Left renal pelvis (tissue), 4 donors: ENCODE data around the gene HLA-C. TPM values are rescaled to one million over a fixed set of nuclear protein-coding genes. Genes with fewer than 3 reads are reported as not detected.
"Not testable (repeated sequence)": the region's sequence is repeated elsewhere in the genome, so short reads cannot be mapped to it uniquely, and the experiment has no call there.

ENCODE experiments used
- DNase-seq, 4 donors: peaks; one replicate each; pipeline ENCODE4 v3.0.0-alpha.2; 2013; ENCODE audit warnings: low read depth in 4 of 4, low spot score in 3 of 4
- polyA plus RNA-seq, 4 donors: library from polyadenylated mRNA; unstranded; fragments of 120-200 nt; gene quantifications; one replicate each; pipeline ENCODE4 v1.2.1, GENCODE V29; 2013; ENCODE audit not compliant: insufficient read length in 4 of 4

HLA-C gene
- polyA plus RNA-seq = 100 to 1,000 TPM in 1 of 4 donors, 10 to 100 TPM in 3; 72.0 to 148 (median 77.4) TPM

GRCh38 chr6:31271641-31272357 lies at the start of gene HLA-C:
Gene HLA-C, minus strand, starts transcription at chr6:31272092. Its CDS starts 21 bp downstream, at chr6:31272071.
- DNase-seq = peak; percentile 74 to 90 (median 82)

DNA sequence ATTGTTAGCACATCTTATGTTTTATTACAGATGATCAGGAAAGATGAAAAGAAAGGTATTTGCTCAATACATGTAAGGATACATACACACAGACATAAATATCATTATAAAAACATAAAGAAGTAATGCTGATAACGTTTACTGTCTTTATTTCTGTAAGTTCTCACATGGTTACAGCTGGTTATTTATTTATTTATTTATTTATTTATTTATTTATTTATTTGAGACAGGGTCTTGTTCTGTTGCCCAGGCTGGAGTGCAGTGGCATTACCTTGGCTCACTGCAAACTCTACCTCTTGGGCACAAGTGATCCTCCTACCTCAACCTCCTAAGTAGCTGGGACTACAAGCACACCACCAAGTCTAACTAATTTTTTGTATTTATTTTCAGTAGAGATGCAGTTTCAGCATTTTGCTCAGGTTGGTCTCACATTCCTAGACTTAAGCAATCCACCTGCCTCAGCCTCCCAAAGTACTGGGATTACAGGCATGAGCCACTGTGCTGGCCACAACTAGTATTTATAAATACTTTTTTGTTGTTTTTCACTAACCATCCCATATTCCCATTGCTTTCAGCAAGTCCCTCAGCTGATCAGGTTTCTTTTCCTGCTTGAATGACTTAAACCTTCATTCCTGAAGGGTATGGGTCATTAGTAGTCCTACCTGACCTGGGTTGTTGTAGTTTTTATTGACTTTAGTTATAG lies 49.3 kb upstream of the HLA-C start:
- no peak for DNase-seq

DNA sequence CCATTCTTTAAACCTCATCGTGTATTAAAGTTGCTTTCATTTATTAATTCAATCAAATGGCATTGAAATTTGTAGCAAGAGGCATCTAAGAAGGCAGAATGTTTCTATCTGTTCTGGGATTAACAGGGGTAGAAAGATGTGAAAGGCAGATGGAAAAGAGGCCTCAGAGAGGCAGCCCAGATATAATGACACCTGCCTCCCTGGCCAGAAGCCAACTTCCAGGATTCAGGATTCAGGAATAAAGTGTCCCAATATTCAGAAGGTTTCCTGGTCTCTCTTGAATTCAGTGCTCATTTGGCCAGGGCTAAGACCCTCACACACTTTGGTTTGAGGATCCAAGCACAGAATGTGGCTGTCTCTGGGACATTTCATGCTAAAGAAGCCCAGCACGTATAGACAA lies 45.1 kb upstream of the HLA-C start:
- no peak for DNase-seq

DNA sequence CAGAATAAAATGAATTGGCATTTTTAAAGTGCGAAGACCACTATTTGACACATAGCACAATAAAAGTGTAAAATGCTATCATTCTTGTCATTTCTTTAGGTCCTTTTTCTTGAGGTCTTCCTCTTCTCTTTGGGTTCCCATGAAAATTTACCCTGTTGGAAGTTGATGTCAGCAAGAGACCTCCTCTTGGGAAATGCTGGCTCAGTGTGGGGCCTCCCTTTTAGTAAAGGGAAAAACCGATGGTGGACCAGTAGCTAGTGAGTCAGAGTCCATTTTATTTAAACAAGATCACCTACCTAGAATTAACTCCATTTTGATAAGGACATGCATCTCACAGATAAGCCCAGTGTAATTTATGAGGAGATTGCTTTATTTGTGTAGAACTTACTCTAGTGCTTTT lies 37.7 kb upstream of the HLA-C start:
- DNase-seq = no peak

DNA sequence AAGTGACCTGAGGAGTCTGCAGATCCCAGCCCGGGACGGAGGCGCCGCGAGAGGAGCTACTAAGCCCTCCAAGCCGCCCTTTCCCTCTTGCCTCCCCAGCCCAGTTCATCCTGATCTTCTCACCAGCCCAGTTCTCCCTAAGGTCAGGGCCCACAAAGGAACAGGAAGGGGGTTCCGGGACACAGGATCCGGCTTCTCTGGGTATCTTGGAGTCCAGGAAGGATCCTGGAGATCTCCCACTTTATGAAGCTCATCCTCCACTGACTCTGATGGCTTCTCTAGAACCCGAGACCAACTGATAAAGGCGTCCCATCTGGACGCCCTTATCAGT lies 36.9 kb upstream of the HLA-C start:
- DNase-seq = no peak

GRCh38 chr6:31308050-31308844 lies 36.4 kb upstream of the HLA-C start:
- DNase-seq = no peak

- DNase-seq = no peak
Measured at GRCh38 chr6:31307669-31308049, 35.8 kb upstream of the HLA-C start.

DNA sequence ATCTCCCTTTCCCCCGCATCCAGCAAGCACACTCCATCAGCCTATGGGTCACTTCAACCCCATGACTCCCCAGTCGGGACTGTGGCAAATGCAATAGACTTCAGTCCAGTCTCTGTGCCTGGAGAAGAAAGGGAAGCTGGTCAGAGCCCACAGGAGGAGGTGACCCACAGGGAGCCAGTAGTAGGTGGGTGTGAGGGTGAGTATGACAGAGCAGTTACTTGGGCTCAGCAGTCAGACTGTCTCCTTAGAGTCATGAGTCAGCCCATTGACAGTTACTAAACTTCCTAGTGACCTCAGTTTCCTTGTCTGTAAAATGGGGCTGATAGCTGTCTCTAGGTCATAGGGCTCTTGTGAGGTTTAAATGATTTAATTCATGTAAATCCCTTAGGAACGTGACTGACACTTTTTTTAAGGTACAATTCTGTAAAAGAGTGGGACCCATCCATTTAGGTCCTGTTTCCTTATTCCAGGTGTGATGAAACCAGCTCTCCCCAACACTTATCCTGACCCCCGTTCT lies 33.9 kb upstream of the HLA-C start:
- DNase-seq = no peak

- DNase-seq = no peak
Measured at GRCh38 chr6:31304683-31305082, 32.8 kb upstream of the HLA-C start.

- DNase-seq = no peak
Measured at GRCh38 chr6:31300797-31301196, 28.9 kb upstream of the HLA-C start.

DNA sequence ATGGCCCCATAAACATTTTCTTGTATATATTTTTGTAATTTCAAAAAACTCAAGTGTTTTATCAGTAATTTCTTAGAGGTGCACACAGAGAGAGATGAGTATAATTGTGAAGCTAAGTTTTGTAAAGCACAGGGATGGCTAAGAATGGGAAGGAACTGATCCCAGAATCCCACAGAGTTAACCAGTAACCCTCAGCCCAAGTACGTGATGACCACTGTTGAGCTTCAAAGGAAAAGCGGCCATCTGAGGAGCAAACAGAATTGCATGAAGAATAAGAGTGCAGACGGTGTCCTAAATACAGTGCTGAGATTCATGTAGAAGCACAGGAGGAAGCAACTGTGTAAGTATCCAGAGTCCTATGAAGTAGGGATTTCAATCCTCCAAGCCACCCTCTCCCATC lies 28.1 kb upstream of the HLA-C start:
- DNase-seq = no peak

DNA sequence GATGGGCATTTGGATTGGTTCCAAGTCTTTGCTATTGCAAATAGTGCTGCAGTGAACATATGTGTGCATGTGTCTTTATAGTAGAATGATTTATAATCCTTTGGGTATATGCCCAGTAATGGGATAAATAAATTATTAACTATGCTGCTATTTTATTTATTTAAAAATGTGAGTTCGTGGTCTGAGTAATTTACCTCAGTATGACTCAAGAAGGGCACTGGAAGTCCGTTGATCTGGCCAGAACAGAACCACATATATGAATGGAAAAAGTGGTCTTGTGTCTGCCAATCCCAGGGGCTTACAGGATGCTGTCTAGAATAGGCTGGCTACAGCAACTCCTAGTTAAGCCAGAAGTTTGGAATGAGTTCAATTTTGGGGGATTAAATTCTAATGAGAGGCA lies 27.6 kb upstream of the HLA-C start:
- no peak for DNase-seq

GRCh38 chr6:31294056-31294455 lies 22.2 kb upstream of the HLA-C start:
- DNase-seq = no peak

DNA sequence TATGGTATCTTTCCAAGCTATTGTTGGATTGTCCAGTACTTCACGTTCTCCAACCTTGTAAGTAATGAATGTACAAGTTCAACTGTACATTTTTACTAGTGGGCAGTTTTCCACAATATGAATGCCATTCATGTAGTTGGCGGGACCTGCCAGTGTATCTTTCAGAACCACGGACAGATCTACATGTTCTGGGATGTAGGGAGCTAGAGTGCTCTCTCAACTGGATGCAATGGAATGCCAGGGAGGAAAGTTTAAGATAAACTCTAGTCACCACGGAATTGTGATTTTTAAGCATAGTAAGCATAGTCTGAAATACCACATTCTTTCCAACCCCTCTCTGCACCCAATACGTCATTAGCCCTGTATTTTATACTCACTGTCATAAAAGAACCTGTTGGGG lies 21.5 kb upstream of the HLA-C start:
- no peak for DNase-seq

- DNase-seq = no peak
Measured at GRCh38 chr6:31289788-31290187, 17.9 kb upstream of the HLA-C start.

DNA sequence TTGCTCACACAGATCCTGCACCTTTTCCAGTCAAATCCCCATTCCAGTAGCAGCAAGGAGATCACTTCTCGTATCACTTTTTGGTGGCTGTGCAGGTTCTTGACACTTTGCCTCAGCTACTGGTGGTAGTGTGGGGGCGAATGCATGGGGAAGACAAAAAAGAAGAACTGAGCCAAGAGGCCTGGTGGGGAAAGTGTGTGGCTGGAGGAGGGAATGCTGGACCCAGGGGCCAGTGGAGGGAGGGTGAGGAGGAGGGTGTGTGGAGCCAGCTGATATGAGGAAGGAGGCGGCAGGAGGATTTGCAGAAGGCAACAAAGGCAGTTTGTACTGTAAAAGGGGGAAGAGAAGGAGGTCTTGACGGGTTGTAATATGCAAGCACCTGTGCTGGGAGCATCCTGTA lies 15.7 kb upstream of the HLA-C start:
- no peak for DNase-seq

DNA sequence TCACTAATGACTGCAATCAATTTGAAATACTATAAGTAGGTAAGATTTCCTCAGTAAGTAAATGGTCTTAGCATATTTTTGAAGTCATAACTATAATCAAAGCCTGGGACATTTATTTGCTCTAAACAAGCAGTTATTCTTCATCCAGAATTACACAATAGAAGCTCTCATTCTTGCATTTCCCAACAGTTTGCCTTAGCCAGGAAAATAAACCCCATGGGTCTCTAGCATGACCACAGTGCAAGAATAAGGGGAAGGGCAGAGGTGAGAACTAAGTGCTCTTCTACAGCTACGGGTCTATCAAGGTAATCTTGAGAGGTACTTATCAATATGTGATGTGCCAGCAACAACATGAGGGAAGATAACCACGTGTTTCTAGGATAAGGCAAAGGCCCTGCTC lies 14.1 kb upstream of the HLA-C start:
- DNase-seq = no peak

DNA sequence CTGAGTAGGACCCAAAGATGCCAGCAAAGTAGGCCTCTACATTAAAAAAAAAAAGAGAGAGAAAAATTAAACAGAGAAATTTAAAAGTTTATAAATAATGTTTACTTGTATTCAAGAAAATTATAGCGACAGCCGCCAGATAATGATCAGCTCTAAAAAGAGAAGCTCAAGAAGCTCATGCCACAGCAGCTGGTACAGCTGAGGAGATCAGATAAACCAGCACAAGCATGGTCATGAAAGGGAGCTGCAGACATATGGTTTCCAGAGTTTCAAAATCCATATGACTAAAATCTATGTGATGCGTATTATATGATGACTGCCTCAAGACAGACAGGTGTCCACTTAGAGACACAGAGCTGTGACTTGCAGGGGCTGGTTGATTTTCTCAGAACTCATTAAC lies 13.6 kb upstream of the HLA-C start:
- no peak for DNase-seq

DNA sequence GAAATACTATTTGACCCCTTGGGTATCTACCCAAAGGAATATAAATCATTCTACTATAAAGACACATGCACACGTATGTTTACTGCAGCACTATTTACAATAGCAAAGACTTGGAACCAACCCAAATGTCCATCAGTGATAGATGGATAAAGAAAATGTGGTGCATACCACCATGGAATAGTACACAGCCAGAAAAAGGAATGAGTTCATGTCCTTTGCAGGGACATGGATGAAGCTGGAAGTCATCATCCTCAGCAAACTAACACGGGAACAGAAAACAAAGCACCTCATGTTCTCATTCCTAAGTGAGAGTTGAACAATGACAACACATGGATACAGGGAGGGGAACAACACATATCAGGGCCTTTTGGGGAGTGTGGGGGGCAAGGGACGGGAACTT lies 7.8 kb upstream of the HLA-C start:
- not testable (repeated sequence) for DNase-seq

DNA sequence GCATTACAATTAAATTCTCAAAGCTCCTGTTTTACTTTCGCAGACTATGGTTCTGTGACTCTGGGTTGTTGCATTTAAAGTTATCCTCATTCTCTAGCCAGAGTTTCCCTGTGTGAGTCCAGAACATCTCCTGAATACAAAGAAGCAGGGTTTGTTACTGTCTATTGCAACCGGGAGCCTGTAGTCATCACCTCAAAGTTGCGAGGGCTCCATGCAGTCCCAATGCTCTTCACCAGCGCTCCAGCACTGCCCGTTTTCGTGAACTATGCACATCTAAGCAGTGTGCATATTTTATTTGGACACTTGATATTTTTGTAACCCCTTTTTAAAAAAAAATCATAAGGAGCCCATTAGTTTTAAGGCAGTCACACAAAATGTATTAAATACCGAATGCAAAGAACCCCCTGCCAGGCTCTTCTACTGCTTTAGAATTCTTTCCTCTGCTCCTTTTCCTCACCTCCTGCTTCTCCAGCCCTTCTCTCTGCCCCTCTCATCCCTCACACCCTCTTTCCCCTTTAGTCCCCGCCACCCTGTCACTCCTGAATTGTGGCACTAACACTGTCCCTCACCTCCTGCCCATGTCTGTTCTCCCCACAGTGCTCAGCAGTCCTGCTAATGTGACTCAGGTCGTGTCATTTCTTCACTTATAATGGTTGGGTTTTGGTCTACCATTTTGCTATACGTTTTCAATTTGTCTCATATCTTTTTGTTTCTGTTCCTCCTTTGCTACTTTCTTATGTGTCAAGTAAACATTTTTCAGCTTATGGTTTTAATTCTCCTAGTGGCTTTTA lies 1.1 kb upstream of the HLA-C start:
- no peak for DNase-seq

- DNase-seq = no peak
Measured at GRCh38 chr6:31272436-31272835, 544 bp upstream of the HLA-C start.
